Midbrain (tissue), 1 donor: ENCODE measurements around the gene KCNS1.

Experiments
- DNase-seq: peaks from one replicate; lab custom pipeline; 2025; lab: John Stamatoyannopoulos, UW

Gene KCNS1

DNA sequence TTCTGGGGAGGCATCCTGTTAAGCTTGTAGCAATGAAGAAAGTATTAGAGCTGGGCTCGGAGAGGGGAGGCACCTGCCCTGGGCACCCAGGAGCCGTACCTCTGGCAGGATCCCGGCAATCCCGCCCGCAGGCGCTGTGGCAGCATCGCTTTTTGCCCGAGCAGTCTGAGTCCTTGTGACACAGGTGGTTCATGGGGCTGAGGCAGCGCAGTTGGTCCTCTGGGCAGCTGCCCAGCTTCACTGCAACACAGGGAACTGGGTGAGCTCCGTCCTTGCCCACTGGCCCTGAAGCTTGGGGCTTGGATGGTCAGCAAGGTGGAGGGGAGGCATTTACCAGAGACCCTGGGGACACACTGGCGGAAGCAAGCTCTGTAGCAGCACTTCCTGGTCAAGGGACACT lies 9.4 kb upstream of the KCNS1 start:
- no peak for DNase-seq

- no peak for DNase-seq
Measured at GRCh38 chr20:45109634-45110033, 8.7 kb upstream of the KCNS1 start.

DNA sequence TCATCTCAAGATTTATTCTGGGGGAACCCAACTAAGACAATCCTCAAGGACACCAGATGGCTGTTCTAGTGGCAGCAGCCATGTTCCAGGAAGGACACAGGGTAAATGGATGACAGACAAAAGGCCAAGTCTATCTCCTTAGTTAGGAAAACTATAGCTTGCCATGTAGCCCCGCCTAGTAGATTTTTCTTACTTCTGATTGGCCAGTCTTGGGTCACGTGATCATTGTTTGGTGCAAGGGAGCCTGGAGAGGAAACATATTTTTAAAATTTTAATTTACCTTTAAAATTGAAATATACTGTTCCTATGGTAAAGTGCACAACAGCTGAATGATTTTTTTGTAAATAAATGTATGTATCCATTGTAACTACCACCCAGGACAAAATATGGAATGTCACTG lies 4.4 kb upstream of the KCNS1 start:
- DNase-seq = no peak

DNA sequence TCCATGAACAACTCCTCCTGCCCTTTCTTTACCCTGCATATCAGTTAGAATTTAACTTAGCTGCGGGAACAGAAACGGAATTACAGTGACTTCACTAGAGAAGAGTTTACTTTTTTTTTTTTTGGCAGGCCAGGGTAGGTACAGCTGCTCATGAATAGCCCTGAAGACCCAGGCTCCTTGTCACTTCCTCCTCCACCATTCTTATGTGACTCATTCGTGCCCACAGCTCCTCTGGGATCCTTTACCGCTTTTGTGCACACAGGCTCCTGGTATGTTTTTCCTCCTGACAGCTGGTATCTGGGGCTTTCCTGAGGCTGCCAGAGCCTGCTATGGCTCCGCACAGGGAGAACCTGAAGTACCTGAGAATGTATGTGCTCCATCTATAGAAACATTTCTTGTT lies 3.9 kb upstream of the KCNS1 start:
- DNase-seq = no peak

DNA sequence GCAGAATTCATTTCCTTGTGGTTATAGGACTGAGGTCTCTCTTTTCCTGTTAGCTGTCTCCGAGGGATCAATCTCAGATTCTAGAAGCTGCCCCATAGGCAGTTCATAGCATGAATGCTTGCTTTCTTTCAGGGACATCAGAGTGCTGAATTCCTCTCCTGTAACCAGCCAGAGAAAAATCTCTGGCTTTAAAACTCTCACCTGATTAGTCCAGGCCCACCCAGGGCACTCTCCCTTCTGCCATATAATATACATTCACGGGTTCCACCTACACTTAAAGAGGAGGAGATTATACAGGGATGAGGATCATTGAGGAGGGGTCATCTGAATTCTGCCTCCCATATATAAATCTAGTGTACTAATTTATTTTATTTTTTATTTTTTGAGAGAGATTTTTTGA lies 2.1 kb upstream of the KCNS1 start:
- no peak for DNase-seq

GRCh38 chr20:45101333-45101850 lies 465 bp upstream of the KCNS1 start:
- no peak for DNase-seq

DNA sequence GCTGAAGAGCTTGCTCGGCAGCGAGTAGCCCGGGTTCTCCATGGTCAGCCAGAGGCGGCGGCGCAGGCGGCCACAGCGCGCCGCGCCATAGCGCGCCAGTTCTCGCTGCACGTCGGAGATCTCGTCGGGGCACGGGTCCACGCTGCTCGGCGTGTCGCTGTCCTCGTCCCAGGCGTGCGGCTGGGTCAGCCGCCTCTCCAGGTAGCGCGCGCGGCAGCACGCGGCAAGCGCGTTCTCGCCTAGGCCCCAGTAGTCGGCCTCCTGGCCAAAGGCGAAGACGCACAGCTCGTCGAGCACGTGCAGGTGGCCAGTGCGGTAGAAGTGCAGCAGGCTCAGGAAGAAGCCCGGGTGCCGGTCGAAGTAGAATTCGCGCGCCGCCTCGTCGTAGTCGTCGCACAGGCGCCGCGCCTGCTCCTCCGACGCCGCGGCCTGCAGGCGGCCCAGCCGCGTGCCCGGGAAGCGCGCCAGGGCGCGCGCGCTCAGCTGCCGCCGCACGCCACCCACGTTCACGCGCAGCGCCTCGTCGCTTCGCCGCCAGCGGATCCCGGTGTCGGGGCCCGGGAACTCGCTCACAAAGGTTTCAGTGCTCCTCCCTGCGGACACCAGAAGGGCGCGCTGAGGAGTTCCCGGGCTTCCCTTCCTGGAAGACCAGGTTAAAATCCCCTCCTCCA lies 2.7 kb downstream of the KCNS1 start:
- no peak for DNase-seq

- DNase-seq = no peak
Measured at GRCh38 chr20:45097485-45098102, 3.3 kb downstream of the KCNS1 start.

DNA sequence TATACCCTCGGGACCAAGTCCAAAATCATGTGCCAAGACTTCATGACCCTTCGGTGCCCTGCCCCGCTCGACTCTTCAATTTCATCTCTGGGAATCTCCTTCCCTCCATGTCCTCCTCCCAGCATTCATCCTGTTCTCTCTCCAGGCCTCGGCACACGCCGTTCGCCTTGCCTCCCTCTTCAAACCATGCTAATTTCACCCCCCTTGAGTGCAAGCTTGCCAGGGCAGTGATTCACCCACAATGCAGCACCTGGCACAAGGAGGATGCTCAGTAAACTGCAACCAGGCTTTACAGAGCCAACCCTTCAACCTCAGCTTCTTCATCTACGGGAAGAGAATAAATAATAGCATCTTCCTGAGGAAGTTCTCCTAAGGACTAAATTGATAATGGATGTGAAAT lies 4.1 kb downstream of the KCNS1 start:
- no peak for DNase-seq

DNA sequence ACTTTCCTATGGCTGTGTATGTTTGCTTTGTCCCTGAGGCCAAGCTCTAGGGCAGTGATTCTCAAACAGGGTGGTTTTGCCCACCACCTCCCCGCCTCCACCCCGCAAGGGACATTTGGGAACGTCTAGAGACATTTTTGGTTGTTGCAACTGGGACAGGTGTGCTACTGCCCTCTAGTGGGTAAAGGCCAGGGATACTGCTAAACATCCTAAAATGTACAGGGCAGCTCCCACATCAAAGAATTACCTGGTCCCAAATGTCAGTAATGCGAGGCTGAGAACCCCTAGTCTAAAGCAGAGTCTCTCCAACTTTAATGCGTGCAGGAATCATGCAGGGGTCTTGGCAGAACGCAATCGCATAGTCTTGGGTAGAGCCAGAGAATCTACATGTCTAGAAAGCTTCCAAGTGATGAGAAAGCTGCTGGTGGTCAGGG lies 5.1 kb downstream of the KCNS1 start:
- DNase-seq = peak; percentile 69

GRCh38 chr20:45094864-45095574 lies 5.9 kb downstream of the KCNS1 start:
- DNase-seq = no peak

- no peak for DNase-seq
Measured at GRCh38 chr20:45094201-45094600, 6.7 kb downstream of the KCNS1 start.

- DNase-seq = no peak
Measured at GRCh38 chr20:45092898-45093297, 8.0 kb downstream of the KCNS1 start.

- DNase-seq = no peak
Measured at GRCh38 chr20:45091366-45091765, 9.6 kb downstream of the KCNS1 start.

GRCh38 chr20:45090481-45090880 lies 10.4 kb downstream of the KCNS1 start:
- DNase-seq = no peak

DNA sequence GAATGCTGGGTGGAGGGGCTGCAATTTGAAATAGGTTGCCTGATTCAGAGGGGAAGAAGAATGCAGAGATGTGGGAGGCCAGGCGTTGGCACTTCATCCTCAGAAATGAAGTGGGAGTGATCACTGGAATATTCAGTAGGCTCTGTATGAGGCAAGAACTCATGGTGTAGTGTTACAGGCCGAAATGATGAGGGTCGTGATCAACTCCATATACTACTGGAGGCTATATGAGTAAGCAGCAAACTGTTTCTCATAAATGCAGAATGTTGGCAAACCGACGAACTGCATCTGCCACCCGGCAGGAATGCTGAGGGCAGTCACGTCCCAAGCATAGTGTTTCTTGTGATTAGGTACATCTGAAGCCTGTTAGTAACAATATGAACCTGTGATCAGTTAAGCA lies 12.7 kb downstream of the KCNS1 start:
- DNase-seq = no peak

DNA sequence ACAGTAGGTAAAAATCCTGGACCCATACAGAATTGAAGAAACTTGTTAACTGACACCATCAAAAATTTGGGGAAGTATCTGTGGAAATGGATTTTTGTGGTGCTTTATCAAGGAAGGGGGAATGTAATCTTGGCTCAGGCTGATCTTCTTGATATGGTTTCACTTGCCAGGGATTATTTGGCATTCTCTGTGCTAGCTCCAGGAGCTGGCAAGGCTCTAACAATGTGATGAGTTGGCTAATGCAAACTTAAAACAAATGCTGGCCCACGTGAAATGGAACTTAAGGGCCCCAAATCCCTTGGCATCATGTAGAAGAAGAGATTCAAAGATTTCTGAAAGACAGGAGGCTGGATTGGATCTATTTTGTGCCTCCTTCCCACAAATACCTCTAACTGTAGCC lies 13.1 kb downstream of the KCNS1 start:
- no peak for DNase-seq

- DNase-seq = no peak
Measured at GRCh38 chr20:45087097-45087790, 13.7 kb downstream of the KCNS1 start.

GRCh38 chr20:45085867-45086266 lies 15.1 kb downstream of the KCNS1 start:
- DNase-seq = no peak

GRCh38 chr20:45085289-45085688 lies 15.6 kb downstream of the KCNS1 start:
- no peak for DNase-seq

DNA sequence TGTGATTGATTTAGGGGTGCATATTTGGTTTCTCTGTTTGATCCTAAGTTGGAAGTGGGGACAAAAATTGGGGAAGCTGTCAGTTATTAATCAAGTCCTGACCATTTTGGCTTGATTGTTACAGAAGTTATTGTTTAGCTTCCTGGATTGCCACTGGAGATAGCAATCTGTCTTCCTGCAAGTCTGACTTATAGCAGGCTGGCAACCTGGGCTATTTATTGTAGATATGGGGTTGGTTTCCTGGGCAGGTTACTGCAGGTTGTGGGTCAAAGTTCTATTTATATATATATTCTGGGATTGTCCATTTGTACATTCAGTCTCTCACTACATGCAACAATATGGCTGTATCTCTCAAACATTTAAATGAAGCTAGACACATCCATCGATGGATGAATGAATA lies 17.8 kb downstream of the KCNS1 start:
- no peak for DNase-seq

GRCh38 chr20:45082468-45082867 lies 18.5 kb downstream of the KCNS1 start:
- no peak for DNase-seq
